ENCODE measurements around the gene ABCC1.

DNA sequence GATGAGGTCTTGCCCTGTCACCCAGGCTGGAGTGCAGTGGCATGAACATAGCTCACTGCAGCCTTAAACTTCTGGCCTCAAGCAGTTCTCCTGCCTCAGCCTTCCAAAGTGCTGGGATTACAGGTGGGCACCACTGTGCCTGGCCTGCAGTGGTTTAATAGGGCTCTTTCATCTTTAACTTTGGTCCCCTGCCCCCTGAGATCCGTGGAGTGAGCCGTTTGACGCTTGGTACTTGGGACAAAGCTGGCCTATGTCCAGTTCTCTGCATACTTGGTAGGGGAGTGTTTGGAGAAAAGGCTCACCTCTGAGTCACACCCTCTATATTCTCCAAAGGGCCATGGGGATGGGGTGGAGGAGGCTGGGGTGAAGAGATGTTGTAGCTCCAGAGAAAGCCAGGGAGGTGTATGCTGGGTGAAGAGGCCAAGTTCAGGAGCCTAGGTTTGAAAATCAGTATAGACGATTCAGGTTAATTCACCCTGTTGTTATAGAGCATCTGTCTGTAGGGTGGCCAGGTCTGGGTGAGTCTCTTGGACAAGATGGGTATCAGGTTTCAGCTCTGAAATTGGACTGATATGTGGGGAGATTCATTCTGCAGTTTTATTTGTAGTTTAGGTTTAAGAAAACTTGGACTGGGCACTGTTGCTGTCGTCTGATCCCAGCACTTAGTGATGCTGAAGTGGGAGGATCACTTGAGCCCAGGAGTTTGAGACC, 17.6 kb downstream of the ABCC1 start:
- TF ChIP-seq, protein P1, sequence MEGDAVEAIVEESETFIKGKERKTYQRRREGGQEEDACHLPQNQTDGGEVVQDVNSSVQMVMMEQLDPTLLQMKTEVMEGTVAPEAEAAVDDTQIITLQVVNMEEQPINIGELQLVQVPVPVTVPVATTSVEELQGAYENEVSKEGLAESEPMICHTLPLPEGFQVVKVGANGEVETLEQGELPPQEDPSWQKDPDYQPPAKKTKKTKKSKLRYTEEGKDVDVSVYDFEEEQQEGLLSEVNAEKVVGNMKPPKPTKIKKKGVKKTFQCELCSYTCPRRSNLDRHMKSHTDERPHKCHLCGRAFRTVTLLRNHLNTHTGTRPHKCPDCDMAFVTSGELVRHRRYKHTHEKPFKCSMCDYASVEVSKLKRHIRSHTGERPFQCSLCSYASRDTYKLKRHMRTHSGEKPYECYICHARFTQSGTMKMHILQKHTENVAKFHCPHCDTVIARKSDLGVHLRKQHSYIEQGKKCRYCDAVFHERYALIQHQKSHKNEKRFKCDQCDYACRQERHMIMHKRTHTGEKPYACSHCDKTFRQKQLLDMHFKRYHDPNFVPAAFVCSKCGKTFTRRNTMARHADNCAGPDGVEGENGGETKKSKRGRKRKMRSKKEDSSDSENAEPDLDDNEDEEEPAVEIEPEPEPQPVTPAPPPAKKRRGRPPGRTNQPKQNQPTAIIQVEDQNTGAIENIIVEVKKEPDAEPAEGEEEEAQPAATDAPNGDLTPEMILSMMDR (IDR thresholded peaks at IDR 0.05 in 4 of 5, conservative IDR thresholded peaks at IDR 0.05 in 1 of 5) = no peak
- TF ChIP-seq POLR2A (IDR thresholded peaks at IDR 0.05) = no peak
